Prostate gland (tissue), 2 donors: ENCODE results near the gene PDIA3. TPM values are rescaled to one million over a fixed set of nuclear protein-coding genes. Genes with fewer than 3 reads are reported as not detected.

Source experiments
- DNase-seq: peaks from one replicate; pipeline ENCODE4 v3.0.0-alpha.2; 2019; ENCODE audit warnings: low spot score
- H3K27ac ChIP-seq, 2 donors: fragments of 200-600 bp; sonication (generic); 2 replicates each; pipeline ENCODE4 v1.5.1; 2017 to 2019
- H3K27me3 ChIP-seq: fragments of 200-600 bp; sonication (generic); replicated peaks from 2 replicates; pipeline ENCODE4 v1.5.1; 2019; ENCODE audit not compliant: insufficient read depth
- H3K36me3 ChIP-seq, 2 donors: fragments of 200-600 bp; sonication (generic); 1 replicate in 1 of 2; 2 replicates in 1 of 2; pipeline versions ENCODE4 v1.5.1 to v1.8.1; 2017 to 2019
- H3K4me1 ChIP-seq: fragments of 200-600 bp; sonication (generic); replicated peaks from 2 replicates; pipeline ENCODE4 v1.5.1; 2019
- H3K4me3 ChIP-seq, 2 donors: fragments of 200-600 bp; sonication (generic); 2 replicates each; pipeline ENCODE4 v1.5.1; 2017 to 2019
- H3K9me3 ChIP-seq: fragments of 200-600 bp; sonication (generic); 2 replicates; pipeline ENCODE4 v1.5.1; 2017
- POLR2A ChIP-seq: fragments of 450-650 bp; IDR thresholded peaks from one replicate; pipeline ENCODE4 v1.6.1; 2016; ENCODE audit warnings: antibody characterized with exemption, mild to moderate bottlenecking
- POLR2AphosphoS5 ChIP-seq: sonication (generic); formaldehyde crosslinking; IDR thresholded peaks from one replicate; pipeline ENCODE4 v1.6.1; 2017; ENCODE audit warnings: antibody characterized with exemption
- WGBS: methylation state at CpG from one replicate; pipeline ENCODE4 v1.1.5; 2018; 5-methylcytosine and 5-hydroxymethylcytosine counted together
- intact Hi-C: fragments of 100-400 bp; cut with DNase I; formaldehyde crosslinking; loops from one replicate; pipeline ENCODE4 v1.14.2; 2022
- total RNA-seq, 2 donors: library from RNA; depleted of rRNA; stranded (reverse); fragments of >200 nt; gene quantifications; one replicate each; pipeline ENCODE4 v1.1.0, GENCODE V29; 2016
- TF ChIP-seq, protein P1 (sequence below), 4 experiments: fragments of 200-600 bp in 2 of 4; fragments of 450-650 bp in 2 of 4; sonication (generic) in 2 of 4; IDR thresholded peaks; 1 replicate in 3 of 4; 2 replicates in 1 of 4; pipeline ENCODE4 v1.5.1; 2016 to 2019; ENCODE audit warnings: antibody characterized with exemption in 4 of 4, mild to moderate bottlenecking in 2 of 4, moderate library complexity in 2 of 4

The PDIA3 gene
- total RNA-seq, 2 donors from 2014 or later: 172 to 432 TPM

DNA sequence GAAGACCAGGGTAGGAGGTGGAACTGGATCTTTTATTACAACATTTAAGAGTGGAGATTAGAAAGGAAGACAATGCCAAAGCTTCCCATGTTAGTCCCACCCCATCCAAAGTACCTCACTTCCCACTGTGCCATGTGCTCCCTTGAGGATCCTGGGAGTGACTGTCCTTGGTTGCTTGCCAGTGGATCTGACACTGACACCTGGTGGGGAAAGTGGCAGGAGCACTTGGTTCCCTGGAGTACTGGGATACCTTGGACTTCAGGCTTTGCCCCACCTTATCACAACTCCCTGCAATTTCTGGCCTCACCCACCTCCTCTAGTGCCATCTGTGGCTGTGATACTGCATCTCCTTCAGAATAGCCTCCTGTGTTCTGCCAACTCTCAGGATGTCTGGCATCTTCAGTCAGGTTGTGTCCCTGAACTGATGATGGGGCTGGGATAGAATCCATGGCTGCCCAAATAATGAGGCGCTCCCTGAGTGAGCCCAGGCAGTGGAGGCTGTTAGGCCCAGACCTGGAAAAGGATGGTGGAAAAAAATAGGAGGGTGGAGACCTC, 29.2 kb downstream of the PDIA3 start:
- no peaks in the 10 kb centered on the region for H3K4me1 ChIP-seq
- H3K27me3 ChIP-seq: no peaks in the 10 kb centered on the region
- no peaks in the 10 kb centered on the region for H3K9me3 ChIP-seq
- intact Hi-C loops: no loop called here
- H3K36me3 ChIP-seq: peaks cover 2 to 6% of the 10 kb centered on the region in 2 donors
- peak; percentile 62 for DNase-seq
- TF ChIP-seq, protein P1, sequence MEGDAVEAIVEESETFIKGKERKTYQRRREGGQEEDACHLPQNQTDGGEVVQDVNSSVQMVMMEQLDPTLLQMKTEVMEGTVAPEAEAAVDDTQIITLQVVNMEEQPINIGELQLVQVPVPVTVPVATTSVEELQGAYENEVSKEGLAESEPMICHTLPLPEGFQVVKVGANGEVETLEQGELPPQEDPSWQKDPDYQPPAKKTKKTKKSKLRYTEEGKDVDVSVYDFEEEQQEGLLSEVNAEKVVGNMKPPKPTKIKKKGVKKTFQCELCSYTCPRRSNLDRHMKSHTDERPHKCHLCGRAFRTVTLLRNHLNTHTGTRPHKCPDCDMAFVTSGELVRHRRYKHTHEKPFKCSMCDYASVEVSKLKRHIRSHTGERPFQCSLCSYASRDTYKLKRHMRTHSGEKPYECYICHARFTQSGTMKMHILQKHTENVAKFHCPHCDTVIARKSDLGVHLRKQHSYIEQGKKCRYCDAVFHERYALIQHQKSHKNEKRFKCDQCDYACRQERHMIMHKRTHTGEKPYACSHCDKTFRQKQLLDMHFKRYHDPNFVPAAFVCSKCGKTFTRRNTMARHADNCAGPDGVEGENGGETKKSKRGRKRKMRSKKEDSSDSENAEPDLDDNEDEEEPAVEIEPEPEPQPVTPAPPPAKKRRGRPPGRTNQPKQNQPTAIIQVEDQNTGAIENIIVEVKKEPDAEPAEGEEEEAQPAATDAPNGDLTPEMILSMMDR (IDR thresholded peaks at IDR 0.05): peak in 3 of 4 experiments; percentile 43 to 49 (median 44)
- peak; percentile 75 for TF ChIP-seq POLR2AphosphoS5
- no peak for TF ChIP-seq POLR2A
- H3K27ac ChIP-seq: peak overlapping the region; percentile 93 to 97
- 100% methylated on average over 1 of the region's 1 CpG for WGBS
- no peak overlapping the region for H3K4me3 ChIP-seq

DNA sequence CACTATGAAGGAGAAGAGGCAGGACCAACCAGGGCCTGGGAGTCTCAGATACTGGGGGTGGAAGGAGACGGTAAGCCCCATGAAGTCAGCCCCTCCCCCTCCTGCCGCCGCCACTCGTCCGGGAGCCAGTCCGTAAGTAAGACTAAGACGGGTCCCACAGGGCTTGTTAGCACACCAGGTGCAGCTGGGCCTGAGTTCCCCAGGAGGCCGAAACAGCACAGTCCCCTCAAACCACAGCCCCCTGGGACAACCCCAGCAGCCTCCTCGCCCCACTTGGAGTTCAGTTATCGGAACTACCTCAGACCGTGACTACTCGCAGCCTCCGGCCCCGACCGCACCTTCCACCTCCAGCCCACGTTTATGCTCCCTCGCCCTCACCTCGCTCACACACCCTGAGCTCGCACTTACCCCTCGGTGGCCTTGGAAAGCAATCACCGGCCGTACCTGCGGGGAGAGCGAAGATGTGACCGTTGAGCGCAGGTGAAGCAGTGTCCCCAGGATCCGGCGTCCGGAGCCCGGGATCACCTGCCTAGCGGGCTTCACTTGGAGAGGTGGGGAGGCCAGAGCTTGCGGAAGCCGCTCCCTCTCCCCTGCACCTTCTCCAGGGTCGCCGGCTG, 30.0 kb downstream of the PDIA3 start:
- Histone ChIP-seq H3K36me3 (no peaks in the 10 kb centered on the region), H3K27me3 (no peaks in the 10 kb centered on the region), H3K27ac (peak overlapping the region; percentile 93 to 97), H3K9me3 (no peaks in the 10 kb centered on the region), H3K4me1 (no peaks in the 10 kb centered on the region), H3K4me3 (peak overlapping the region; percentile 54 to 56)
- 36% methylated on average over 28 of the region's 35 CpGs for WGBS
- no peak for TF ChIP-seq POLR2AphosphoS5
- no peak for TF ChIP-seq POLR2A
- TF ChIP-seq, protein P1 (IDR thresholded peaks at IDR 0.05): no peak
- DNase-seq: no peak
- intact Hi-C loops: no loop called here

DNA sequence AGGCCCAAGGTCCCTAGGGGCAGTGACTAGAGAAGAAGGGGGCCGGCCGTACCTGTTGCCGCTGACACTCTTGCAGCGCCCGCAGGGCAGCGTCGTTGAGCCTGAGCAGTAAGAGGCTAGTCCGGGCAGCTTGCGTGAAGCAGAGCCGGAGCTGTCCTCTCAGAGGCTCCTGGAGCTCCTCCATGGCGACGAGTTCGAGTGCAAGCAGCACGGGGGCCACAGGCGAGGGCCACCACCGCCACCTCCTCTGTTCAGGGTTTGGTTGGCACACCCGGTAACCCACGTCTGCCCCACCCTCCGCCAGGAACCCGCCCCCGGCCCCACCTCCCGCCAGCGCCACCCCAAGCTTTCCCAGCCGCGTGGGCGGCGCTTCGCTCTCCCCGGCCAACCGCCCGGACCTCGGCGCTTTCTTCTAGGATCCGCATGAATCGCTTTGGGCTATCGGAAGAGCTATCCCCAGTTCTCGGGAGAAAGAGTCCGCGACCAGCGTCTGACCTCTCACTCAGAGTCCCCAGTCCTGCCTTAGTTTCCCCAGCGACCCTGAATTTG, 30.6 kb downstream of the PDIA3 start, which contains the start of gene ELL3:
Gene ELL3, minus strand, starts transcription at position 249 of the 549 bp plus-strand sequence. Its CDS starts 65 bp downstream, at position 184.
- Histone ChIP-seq H3K36me3 (no peaks in the 10 kb centered on the region), H3K4me1 (no peaks in the 10 kb centered on the region), H3K27me3 (no peaks in the 10 kb centered on the region), H3K27ac (peak within 1 kb of the TSS; percentile 93 to 97), H3K4me3 (peak within 1 kb of the TSS; percentile 54 to 56), H3K9me3 (no peaks in the 10 kb centered on the region)
- intact Hi-C loops: no loop called here
- peak; percentile 83 for DNase-seq
- TF ChIP-seq POLR2AphosphoS5 (no peak), POLR2A (peak; percentile 83)
- TF ChIP-seq, protein P1 (IDR thresholded peaks at IDR 0.05): no peak
- WGBS: 2% methylated on average over 35 of the region's 41 CpGs

DNA sequence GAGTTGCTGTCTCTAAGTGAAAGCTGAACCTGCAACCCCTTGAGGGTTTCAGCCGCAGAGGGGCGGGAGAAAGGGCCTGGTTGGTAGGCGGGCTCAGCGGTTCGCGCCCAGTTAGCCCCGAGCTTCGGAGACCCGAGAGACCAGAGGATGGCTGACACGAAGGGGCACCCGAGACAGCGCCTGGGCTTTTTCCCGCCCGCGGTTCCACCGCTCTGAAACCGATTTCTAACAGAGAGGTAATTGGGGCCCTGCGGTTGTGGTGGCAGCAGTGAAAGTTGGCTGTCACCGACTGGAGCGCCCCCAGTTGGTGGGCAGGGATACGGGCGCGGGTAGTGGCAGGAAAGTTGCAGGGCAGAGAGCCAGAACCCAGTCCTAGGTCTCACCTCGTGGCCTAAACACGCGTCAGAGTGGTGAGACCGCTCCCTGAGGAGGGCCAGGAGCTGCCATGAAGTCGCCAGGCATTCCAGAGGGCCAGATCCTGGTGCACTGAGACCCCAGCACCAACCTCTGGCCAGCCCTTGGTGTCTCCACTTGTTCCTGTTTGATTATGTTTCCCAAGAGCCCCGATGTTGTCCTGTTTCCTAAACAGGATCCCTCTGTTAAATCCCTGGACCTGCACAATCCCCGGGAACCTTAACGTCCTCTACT, 31.2 kb downstream of the PDIA3 start:
- TF ChIP-seq, protein P1 (IDR thresholded peaks at IDR 0.05): peak; percentile 32 to 88 (median 64)
- TF ChIP-seq POLR2AphosphoS5 (no peak), POLR2A (peak; percentile 37)
- peak overlapping the region; percentile 54 to 56 for H3K4me3 ChIP-seq
- H3K4me1 ChIP-seq: no peaks in the 10 kb centered on the region
- WGBS: 2% methylated on average over 31 of the region's 31 CpGs
- DNase-seq: peak; percentile 71
- intact Hi-C loops: no loop called here
- peak overlapping the region; percentile 93 to 97 for H3K27ac ChIP-seq
- no peaks in the 10 kb centered on the region for H3K27me3 ChIP-seq
- H3K9me3 ChIP-seq: no peaks in the 10 kb centered on the region
- no peaks in the 10 kb centered on the region for H3K36me3 ChIP-seq
